NCI-H345 treated with DMSO at 0.1 percent for 48 hours (cell line): Measurements from ENCODE around the gene TBCD.

Experiments
- DNase-seq: peaks from one replicate; lab custom pipeline; 2025; ENCODE audit not compliant: unreplicated experiment; lab: John Stamatoyannopoulos, UW

Gene TBCD

DNA sequence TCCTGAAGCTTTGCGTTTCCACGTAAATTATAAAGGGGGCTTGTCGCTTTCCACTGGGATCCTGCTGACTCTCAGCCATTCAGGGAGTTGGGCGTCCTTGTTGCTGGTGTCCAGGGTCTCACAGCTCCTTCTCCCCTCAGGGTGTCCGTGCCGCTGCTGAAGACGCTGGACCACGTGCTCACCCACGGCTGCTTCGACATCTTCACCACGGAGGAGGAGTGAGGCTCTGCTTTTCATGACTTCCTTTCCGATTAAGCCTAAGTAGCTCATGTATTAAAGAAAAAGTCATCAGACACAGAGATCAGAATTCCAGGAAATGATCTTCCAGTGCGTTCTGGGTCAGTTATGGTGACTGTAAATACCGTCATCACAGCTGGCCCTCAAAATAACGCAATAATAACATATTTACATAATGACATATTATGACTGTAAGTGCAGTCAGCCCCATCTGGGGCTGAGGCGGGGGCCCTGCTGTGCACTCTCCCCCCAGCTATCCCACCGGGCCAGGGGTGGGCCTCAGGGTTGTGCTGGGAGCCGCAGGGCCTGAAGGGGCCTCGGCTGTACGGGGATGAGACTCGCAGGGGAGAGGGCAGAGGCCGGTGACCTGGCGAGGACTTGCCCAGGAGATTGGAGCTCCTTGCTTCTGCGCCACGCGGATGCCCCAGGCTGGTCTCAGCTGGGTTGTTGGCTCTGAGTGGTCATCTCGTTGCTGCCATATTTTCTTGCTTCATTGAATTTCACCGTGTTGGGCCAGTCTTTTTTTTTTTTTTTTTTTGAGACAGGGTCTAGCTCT is 180.8 kb downstream of the TBCD start:
- DNase-seq = no peak

DNA sequence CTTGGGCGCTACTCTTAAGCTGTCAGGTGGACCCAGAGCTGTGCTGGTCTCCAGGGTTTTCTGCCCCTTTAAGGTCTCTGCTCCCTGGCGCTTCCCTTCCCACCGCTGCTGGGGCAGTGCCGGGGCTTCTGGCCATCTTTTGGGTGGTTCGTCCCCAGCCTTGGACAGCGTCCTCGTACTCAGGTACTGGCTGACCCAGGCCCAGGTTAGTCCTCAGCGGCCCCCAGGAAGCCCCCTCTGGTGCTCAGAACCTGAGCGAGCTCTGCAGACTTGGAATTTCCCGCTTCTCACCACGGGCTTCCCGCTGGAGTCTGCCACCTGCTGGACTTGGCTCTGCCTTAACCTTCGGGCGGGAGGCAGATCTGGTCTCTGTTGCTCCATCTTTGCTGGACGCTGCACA is 182.0 kb downstream of the TBCD start:
- DNase-seq = no peak

DNA sequence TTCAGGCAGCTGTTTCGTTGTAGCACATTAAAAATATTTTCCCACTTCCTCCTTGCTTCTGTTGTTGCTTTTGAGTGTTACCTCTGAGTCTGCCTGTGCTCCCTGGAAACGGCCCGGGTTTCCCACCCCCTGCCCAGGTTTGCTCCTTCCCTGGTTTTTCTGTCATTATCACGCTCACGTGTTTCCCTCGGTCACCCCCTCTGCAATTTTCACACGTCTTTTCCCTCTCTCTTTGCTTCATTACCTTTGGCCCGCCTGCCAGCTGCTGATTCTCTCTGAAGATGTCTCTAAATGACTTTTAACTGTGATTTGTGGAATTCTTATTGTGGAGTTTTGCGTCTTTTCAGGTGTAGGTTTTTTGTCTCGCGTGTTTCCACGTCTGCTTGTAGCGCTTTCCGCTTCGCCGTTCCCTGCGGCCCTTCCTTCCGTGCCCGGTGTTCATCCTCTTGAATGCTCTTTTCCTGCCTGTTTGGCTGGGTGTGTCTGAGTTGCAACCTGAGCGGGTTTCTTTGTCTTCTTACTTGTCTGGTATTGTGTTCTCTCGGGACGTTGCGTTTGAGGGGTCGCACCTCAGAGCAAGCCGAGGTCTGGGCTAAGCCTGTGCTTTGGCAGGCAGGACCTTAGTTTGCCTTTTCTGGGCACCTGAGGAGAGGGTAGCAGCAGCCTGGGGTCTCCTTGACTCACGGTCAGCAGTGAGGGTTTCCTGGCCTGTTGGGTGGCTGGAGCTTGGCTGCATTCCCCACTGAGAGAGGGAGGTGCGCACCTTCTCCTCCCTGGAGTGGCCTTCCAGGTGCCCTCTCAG is 184.3 kb downstream of the TBCD start:
- no peak for DNase-seq

DNA sequence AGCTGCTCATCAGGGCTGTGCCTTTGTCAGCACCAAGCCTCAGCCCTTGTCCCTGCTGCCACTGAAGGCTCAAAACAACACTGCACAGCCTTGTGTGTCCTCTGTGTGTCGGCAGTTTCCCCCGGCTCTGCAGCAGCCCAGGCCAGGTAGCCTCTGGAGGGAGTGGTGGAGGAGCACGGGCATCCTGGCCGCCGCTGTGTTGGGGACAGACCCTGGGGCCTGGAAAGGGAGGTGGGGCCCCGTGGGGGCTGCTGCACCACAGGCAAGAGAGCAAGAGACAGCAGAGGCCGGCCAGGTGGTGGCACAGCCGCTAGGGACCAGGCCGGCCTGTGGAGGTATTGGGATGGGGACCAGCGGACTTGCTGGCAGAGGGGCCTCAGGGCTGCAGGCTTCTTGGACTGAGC is 184.9 kb downstream of the TBCD start:
- DNase-seq = no peak

DNA sequence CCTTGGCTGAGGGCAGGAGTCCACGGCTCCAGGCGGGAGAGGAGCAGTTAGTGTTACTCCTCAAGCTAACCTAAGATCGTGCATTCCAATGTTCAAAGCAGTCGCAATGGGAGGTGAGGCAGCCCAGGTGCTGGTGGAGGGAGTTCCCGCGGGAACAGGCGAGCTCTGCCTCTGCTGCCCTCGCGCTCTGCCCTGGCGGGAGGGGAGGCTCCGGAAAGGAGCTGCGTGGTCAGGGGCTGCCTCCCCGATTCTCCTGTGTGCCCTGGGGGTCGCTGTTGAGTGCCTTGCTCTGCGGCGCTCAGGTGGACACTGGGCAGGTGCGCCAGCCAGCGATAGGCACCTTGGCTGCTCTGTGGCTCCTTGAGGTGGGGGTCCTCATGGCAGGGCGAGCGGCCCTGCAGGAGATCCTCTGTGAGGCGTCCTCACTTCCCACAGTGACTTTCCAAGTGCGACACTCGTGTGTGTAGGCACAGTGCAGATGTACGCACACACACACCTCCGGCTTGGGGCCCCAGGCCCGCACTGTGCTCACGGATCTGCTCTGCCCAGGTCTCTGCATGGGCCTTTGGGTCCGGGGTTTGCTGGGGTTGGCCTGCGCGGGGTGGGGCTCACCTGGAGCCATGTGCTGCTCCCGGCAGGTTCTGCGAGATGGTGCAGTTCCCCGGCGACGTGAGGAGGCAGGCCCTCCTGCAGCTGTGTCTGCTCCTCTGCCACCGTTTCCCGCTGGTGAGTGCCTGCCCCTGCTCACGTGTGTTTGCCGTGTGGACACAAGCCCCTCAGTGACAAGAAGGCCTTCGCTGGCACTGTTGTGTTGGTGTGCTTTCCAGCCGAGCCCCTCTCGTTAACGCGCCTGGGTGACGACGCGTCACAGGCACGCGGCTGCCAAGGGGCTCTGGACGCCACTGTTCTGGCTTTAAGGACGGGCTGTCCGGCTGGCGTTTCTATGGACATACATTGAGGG is 185.8 kb downstream of the TBCD start:
- no peak for DNase-seq

DNA sequence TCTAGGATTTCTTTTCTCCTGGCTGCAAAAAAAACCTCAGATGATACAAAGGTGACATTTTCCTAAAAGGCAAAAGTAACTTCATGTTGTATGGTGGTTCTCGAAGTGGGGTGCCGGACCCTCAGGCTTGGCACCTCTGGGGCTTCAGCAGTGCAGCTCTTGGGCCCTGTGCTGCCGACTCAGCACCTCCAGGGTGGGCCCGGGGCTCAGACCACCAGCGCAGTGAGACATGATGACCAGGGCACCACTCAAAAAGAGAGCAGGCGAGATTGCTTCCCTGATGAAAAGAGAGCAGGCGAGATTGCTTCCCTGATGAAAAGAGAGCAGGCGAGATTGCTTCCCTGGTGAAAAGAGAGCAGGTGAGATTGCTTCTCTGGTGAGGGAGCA is 186.6 kb downstream of the TBCD start:
- DNase-seq = no peak

DNA sequence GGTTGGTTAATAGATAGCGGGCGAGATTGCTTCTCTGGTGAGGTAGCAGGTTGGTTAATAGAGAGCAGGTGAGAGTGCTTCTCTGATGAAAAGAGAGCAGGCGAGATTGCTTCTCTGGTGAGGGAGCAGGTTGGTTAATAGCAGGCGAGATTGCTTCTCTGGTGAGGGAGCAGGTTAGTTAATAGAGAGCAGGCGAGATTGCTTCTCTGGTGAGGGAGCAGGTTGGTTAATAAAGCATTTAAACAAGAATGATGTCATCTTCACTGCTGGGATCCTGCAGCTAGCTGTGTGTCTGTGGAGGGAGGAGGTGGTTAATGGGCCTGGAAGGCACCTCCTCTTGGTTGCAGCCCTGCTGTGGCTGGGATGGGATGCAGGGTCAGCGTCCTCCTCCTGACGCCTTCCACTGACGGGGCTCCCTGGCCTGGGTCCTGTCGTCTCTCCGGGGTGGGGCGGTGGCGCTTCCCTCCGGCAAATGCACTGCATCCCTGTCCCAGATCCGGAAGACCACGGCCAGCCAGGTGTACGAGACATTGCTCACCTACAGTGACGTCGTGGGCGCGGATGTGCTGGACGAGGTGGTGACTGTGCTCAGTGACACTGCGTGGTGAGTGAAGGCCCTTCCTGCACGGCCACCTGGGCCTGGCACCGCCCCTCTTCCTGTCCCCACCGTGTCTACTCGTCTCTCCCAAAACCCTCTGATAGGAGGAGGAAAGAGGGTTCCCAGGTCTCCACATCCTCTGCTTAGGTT is 187.2 kb downstream of the TBCD start:
- no peak for DNase-seq

DNA sequence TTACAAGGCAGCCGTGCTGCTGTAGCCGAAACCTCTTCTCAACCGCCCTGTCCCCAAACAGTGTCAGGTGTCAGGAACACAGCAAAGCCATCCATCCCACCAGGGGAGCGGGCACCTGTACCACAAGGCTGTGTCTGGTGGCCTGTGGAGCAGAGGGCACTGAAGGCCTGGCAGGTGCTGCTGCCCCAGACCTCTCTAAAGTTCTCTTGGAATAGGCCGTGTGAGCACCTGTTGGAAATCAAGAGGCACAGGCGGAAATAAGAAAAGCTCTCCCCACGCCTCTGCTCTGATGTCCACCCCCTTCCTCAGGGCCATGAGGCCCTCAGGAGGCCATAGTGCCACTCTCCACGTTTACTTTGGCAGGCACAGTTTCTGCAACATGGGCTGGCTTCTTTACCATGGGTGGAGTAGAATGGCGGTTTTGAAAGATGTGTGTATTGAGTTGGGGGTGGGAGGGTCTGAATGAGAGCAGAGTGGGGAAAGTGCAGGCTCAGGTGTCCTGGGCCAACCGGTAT is 187.8 kb downstream of the TBCD start:
- DNase-seq = no peak

DNA sequence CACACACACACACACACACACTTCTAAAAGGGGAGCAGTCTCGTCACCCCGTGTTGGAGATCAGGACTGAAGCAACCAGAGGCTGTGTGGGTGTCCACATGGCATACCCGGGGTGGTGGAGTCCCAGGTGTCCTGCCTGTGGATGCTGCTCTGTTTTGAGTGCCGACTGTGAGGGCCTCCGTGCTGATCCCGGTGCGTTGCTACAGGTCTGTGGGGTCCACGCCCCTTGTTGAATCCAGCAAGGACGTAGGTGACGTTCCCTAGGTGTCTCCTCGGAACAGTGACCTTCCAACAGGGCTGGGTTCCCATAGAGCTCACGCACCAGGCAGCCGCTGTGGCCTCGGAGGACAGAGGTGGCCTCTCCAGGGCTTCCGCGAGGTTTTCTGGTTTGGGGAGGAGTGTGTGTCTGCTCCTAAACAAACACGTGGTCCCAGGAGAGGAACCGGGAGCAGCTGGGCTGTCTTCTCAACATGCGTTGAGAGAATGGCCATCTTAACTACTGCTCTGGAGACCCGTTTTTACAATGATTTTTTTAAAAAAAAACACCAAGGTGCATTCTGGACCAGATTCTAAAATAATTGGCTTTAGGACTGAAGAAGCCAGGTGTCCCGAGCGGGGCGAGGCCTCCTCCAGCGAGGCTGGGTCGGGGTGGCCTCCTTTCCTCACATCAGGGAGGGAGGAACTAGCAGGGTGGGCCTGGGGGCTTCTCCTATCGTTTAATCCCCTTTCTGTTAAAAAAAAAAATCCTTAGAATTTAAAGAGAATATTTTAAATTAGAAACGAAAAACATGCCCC is 188.6 kb downstream of the TBCD start:
- no peak for DNase-seq

DNA sequence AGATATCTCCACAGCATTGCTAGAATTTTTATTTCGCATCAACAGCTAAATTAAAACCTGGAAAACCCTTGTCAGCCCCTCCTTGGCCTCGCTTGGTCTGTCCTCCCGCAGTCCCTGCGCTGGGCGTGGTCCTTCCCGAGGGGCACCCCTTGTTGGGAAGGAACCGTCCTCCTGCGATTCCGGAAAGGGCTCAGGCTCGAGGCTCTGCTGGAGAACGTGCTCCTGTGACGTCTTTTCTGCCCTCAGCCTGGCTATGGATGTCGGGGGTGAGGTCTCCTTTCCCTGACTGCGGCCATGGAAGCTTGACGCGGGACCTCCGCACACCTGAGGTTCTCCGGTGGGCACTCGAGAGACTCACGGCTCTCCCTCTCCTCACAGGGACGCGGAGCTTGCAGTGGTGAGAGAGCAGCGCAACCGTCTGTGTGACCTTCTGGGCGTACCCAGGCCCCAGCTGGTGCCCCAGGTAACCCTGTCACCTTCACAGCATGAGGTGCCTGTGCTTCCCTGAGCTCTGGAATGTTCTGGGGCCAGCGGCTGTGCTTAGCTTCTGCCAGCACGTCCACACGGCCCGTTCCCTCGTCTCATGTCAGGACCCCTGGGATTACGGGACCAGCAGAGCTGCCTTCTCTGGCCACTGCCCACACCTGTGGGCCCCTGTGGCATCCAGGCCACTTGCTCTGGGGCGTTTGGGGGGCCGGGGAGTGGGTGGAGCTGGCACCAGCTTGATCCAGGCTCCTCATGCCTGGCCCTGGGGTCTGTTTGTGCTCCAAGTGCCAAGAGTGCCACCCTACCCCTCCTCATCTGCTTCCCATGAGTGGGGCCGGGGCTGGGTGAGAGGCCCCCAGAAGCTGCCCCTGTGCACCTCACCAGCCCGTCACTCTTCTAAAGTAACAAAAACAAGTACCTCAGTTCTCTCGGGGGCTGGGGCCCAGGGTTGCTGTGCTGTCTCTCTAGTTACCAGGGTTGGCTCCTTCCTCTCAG is 189.4 kb downstream of the TBCD start:
- DNase-seq = no peak

DNA sequence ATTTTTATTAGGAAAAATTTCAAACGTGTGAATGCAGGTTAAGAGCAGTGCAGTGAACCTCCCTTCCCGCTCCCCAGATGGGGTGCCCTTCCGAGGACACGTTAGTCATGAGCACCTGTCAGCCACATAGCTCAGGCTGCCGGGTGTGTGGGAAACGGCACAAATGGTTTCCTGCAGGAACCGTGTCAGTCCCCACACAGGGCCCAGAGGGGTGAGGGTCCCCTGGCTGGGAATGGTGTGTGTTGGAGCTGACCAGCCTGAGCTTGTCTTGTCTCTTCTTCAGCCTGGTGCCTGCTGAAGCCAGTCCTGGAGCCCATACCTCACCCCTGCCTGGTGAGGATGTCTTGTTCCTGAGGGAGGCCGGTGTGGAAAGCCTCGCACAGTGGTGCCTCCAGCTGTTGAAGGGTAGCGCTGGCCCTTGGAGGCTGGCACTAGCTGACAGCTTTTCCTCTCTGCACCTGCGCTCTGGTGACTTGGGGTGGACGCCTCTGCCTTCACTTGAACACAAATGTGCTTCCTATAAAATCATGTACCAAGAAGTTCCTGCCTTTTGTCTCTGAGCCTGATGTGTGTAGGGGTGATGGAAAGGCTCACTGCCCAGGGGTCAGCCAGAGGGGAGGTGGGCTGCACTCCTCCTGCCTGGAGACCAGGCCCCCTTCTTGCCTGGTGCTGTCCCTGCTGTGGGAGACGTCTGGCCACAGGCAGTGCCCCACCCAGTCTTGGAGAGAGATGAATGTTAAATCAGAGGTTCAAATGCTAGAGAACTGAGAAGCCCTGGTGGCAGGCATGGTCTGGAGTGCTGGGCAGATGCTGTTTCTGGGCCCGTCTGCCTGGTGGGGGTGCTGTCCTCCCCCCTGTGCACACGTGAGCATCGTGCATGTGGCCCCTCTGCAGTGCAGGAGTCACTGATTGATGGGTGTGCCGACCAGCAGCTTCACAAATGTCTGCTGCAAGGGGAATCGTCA is 190.6 kb downstream of the TBCD start:
- no peak for DNase-seq

DNA sequence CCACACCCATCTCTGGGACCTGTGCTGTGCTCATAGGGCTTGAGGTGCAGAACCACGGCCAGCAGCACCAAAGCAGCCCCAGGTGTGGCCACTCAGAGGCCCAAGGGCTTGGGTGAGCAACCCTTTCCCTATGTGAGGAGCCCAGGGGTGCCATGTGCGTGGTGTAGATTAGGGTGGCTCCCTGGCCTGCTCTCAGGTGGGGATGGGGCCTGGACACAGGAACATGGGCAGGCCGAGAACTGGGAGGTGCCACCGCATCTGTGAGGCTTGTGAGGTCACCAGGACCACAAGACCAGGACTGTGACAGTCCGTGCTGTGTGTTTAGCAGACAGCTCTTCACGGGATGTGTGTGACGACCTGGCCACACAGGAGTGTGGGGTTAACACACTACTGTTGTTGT is 191.5 kb downstream of the TBCD start:
- no peak for DNase-seq

DNA sequence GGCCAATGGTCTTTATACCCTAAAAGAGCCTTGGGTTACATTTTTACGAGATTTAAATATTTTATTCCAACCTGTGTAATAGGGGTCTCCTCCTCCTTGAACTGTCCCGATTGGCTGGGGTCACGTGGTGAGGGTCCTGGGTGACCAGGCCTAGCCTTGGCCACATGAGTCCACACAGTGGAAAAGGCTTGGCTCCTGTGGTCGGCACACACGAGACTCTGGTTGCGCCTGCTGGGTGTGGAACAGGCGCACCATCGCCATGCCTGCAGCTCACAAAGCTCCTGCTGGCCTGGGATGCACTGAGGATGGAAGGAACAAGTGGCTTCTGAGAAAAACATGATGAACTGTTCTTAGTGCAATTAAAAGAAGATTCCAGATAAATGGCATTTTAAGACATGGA is 191.9 kb downstream of the TBCD start:
- no peak for DNase-seq

DNA sequence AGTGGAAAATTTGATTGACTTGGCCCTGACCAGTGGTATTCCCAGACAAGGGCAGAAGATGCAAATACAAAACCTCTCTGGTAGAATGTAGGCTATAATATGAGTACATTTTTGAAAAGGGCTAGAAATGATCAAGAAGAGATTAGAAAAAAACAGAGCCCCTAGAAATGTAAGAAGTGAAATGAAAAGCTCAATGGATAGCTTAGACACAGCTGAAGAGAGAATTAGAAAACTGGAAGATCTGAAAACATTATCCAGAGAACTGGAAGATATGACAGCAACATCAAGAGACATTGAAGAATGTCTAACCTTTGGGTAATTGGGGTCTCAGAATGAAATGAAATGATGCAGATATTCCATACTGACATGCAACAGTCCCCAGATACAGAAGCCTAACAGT is 193.1 kb downstream of the TBCD start:
- no peak for DNase-seq

DNA sequence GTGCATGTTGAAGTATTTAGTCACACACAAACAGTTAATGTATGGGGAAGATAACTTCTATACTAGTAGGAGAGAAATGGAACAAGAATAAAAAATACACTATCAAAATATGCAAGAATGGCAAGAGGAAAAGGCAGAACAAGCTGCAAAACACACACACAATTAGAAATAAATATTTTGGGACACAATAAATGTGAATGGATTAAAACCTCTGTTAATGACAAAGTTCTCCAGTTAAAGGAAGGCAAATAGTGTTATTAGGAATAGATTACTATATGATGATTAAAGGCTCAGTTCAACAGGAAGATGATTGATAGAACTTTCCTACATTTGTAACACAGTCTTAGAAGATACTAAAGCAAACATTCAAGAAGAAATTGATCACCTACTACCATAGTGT is 194.2 kb downstream of the TBCD start:
- DNase-seq = no peak

DNA sequence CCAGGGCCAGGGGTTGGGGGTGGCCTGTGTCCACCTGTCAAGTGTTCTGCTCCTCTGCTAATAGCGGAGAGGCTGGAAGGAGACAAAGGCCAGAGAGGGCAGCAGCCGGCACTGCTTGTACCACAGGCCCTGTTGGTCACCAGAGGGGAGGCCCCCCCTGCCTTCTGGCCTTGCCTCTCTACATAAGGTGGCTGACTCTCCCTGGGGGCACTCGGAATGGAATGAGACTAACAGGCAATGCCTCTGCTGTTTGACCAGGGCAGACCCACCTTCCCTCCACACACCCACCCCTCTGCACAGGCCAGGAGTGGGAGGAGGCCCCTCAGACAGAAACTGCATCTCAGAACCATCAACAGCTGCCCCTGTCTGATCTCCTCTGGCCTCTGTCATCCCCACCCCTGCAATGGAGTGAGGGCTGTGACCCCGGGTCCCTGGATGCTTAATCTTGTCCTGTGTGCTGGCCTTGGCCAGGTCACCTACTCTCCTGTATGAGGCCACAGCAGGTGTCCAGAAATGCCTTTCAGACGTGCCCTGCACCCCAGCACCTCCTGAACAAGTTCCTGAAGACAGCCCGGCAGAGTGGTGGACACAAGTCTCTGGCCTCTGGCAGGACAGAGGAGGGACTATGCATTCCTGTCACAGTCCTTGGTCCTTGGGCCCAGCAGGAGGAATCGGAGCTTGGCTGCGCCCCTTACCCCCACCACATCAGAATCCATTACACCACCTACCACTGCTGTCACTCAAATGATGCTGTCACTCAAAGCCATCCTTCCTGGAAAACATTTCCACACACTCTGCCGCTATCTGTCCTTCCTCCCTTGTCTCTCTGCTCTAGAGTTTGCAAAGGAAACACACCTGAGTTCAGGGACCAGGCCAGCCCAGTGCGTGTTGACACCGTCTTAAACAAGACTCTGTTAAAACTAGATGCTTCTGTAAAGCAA is 195.5 kb downstream of the TBCD start:
- DNase-seq = no peak
